NCI-H1105 (cell line): Measurements from ENCODE around the gene NLGN4Y.

Experiments used
- DNase-seq: peaks from one replicate; lab custom pipeline; 2025; lab: John Stamatoyannopoulos, UW

Gene NLGN4Y

DNA sequence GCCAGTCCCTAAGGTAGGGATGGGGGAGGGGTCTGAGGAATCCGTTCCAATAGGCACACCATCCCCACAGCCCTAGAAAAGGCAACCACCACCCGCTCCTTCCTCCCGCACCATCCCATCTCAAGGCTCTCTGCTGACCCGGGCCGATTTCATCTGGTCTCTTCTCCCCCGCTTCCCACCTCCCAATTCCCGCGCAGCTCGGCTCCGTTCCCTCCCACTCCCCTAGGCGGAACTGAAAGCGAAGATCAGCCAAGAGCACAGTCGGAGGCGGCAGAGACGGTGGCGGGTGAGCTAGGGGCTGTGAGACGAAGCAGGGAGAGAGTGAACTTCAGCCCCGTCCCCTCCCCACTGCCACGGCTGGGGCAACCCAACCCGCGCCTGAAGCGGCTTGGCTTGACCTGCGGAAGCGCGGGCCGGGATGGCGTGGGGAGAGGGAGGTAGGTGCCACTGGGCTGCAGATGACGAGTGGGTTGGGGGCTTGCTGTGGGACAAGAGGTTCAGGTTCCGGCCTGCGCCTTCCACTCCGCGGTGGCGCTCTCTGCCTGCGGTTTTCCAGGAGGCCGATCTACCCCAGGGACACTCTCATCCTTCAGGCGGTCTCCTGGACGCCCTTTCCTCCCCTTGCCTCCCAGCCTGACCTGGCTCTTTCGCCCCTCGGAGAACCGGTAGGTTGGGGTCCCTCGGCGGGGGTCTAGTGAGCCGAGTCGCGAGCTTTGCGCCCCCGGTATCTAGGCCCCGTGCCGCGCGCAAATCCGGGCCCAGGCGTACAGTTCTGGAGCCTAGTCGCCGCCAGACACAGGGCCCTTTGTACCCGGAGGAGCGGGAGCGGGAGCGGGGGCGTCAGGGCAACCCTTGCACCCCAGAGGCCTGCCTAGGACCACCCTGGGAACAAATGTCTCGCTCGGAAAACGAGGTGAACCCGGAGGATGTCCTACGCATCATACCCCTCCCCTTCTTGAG, at the start of gene NLGN4Y:
Gene NLGN4Y, plus strand, starts transcription at position 258 of the 960 bp plus-strand sequence. CDS start 97,591 bp downstream, outside the sequence.
- DNase-seq, result no peak

- DNase-seq, result no peak
These were observed 38.4 kb upstream of the NLGN4Y start for GRCh38 chrY:14485935-14486334.

GRCh38 chrY:14490226-14490625, 34.1 kb upstream of the NLGN4Y start:
- DNase-seq, result no peak

DNA sequence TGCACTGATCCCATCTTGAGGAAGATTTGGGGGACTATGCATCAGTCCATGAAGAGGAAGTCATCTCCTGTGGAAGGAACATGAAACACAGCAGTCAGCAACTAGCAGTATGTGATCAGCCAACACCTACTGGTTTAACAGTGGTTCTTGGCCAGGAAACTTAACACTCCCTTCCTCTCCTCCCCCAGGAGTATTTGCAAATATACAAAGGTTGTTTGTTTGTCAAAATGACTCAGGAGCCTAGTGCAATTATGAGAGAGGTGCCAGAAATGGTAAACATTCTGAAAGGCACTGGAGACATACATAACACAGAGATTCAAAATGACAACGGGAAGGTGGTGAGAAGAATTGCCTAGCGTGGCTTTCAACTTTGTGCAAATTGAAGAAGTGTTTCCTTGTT, 26.3 kb upstream of the NLGN4Y start:
- no peak for DNase-seq

GRCh38 chrY:14504592-14504991, 19.7 kb upstream of the NLGN4Y start:
- no peak for DNase-seq

DNA sequence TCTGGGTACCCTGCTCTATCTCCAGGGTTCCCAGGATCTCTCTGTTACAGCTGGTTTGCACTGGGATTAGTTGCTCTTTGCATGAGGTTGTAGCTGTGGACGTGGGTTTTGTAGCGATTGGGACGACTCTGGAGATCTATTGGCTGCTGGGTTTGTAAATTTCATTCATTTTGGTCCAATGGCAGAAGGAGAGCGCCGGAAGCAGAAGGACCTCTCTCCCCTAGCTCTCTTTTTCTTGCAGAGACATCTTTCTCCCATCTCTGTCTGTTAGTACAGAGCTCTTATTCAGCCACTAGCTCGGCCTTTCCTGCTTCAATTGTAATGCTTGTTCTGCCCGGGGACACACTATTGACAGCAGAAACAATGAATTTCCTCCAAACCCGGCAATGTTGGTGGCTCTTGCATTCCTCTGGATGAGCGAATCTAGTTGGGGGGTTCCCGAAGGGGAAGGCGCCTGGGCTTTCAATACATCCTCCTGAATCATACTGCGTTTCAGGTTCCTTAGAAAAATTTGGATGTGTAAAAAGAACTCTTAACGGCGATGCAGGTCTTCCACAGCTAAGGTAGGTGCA, 1.9 kb upstream of the NLGN4Y start:
- no peak for DNase-seq

DNA sequence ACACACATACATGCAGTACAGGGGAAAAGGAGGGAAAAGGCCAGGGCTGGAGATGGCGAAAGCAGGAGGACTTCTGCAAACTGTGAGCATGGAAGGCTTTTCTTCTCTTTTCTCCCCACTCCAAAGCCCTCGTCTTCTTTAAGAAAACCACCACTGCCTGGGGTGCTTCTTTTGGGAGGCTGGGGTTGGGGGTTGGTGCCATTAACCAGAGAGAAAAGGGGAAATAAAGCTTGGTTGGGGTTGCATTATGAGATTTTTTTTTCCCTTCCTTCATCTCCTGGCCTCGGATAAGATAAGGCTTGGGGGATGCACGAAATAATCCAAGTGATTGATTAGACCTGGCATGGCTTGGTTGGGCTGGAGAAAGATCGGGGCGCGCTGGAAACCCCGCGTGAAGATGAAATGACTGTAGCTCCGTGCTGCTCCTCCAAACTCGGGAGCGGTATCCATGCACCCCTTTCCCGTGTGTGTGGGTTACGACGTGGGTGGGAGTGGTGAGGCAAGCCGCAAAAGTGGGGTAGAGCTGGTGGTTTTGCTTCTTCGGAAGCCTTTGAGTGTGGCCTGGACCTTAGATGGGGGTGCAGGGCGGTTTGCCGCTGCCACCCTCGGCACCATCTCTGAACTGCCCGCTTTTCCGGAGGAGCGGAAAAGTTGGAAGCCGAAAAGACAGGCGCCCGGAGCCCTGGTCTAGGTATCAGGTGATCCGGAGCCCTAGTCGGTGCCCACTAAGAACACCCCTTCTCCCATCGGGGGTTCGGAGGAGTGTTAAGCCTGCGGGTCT, 648 bp upstream of the NLGN4Y start:
- DNase-seq, result no peak

- no peak for DNase-seq
These were observed 986 bp downstream of the NLGN4Y start for GRCh38 chrY:14525315-14525714.

DNA sequence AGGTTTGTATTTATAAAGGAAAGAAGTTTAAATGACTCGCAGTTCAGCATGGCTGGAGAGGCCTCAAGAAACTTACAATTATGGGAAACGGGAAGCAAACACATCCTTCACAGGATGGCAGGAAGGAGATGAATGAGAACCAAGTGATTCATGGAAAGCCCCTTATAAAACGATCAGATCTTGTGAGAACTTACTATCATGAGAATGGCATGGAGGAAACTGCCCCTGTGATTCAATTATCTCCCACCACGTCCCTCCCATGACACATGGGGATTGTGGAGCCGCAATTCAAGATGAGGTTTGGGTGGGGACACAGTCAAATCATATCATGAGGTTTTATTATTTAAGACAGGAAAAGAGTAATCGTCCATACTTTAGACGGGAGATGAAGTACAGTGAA, 4.0 kb downstream of the NLGN4Y start:
- no peak for DNase-seq

DNA sequence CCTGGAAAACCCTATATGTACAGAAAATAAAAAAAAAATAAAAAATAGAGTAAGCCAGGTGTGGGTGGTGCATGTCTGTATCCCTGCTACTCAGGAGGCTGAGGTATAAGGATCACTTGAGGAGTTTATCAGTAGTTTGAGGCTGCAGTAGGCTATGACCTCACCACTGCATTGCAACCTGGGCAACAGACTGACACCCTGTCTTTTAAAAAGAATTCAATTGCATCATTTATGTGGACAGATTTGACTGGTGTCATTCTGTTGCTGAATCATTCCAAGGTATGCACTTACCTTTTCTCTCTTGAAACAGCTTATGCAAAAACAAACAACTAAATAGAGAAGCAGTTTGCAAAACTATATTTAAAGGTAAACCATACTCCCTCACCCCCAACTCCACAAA, 12.4 kb downstream of the NLGN4Y start:
- DNase-seq, result no peak

- no peak for DNase-seq
These were observed 19.2 kb downstream of the NLGN4Y start for GRCh38 chrY:14543506-14543905.

GRCh38 chrY:14581294-14581693, 57.0 kb downstream of the NLGN4Y start:
- DNase-seq, result no peak

GRCh38 chrY:14586725-14587124, 62.4 kb downstream of the NLGN4Y start:
- DNase-seq, result no peak

- DNase-seq, result no peak
These were observed 77.0 kb downstream of the NLGN4Y start for GRCh38 chrY:14601372-14601771.

DNA sequence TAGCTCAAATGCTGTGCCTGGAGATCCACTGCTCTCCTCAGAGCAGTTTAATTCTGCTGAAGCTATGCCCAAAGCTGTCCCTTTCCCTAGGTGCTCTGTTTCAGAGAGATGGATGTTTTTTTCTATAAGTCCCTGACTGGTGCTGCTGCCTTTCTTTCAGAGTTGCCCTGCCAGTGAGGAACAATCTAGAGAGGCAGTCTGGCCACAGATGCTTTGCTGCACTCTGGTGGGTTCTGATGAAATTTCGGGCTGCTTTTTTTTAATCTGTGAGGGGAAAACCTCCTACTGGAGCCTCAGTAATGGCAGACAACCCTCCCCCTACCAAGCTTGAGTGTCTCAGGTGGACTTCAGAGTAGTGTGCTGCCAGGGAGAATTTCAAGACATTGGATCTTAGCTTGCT, 93.3 kb downstream of the NLGN4Y start:
- DNase-seq, result no peak

GRCh38 chrY:14618513-14618912, 94.2 kb downstream of the NLGN4Y start:
- no peak for DNase-seq

DNA sequence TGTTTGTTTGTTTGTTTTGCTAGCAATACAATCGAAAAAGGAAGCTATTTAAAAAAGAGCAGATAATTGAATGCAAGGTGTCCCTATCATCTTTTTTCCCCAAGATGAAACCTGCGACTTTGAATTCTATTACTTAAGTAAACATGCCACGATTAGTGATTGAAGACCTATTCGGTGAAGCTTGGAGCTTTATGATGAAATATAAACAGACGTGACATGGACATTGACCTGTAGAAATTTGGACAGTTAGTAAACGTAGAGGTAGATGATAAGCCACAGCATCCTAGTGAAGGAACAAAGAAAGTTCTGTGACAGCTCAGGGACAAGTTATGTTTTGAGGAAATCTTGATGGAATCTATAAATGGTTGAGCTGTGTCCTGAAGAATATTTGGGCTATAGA, 103.9 kb downstream of the NLGN4Y start:
- DNase-seq, result no peak

DNA sequence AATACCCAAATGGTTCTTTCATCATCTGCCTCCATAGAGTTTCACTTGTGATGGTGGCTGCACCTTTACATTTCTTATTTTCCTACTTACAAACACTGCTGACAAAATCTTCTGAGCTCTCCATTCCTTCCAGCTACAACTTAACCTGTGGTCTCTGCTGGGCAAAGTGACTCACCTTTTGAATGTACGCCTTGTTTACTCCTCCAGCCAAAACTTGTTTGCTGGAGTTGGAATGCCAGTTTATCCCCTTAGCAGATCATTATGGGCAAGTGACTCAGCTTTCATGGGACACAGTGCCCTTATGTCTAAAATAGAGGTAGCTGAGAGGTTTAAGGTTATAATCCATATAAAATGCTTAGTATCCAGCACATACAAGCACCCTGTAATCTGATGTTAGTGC, 107.3 kb downstream of the NLGN4Y start:
- no peak for DNase-seq

DNA sequence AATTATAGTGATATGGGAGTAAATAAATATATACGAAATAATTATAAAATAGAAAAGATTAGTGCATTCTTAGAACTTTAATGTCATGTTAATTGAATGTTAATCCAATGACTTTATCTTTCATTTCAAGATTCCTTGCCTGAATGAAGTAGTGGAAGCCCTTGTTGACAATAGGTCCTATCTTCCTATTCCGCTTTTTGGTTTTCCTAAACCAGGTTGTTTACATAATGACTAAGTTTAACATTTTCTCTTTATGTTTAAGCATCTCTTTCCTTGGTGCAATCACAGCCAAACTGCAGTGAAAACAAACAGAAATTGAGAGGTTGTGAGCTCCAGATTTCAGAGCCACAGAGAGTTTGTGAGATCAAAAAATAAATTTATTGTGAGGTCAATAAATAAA, 109.4 kb downstream of the NLGN4Y start:
- no peak for DNase-seq

GRCh38 chrY:14634954-14635353, 110.6 kb downstream of the NLGN4Y start:
- DNase-seq, result no peak

GRCh38 chrY:14637551-14637950, 113.2 kb downstream of the NLGN4Y start:
- DNase-seq, result no peak

GRCh38 chrY:14641853-14642252, 117.5 kb downstream of the NLGN4Y start:
- DNase-seq, result no peak
